ENCODE results near the gene PPP6R1. TPM values are rescaled to one million over a fixed set of nuclear protein-coding genes. Genes with fewer than 3 reads are reported as not detected.

The PPP6R1 gene
- total RNA-seq, 1 experiment from 2014 or later = 172 TPM

GRCh38 chr19:55265173-55265572 is 6.4 kb upstream of the PPP6R1 start:
- no peaks in the 10 kb centered on the region for H3K27me3 ChIP-seq (ENCODE audit: control insufficient read depth, insufficient read depth, low read length)
- no peaks in the 10 kb centered on the region for H3K9me3 ChIP-seq (ENCODE audit: control insufficient read depth, insufficient read depth, low read depth, low read length)
- no peak overlapping the region for H3K27ac ChIP-seq (ENCODE audit: low read length)
- intact Hi-C loops (cut with micrococcal nuclease; ENCODE audit: unreplicated experiment) = no loop called here
- no peaks in the 10 kb centered on the region for H3K36me3 ChIP-seq (ENCODE audit: control insufficient read depth, insufficient read depth, low read length)
- ChIA-PET POLR2A (no interaction called here), CTCF (no interaction called here)
- no TSS peak for BruUV-seq (replicated peaks)
- ATAC-seq = no peak
- in situ Hi-C loops (cut with HindIII; ENCODE audit: low pct_unique_long_range_greater_than_20kb, low sequenced_read_pairs) = no loop called here
- DNase-seq (ENCODE audit: low read depth, low spot score) = no peak
- TF ChIP-seq CTCF (IDR thresholded peaks at IDR 0.05) (no peak), SIN3A (IDR thresholded peaks at IDR 0.05; ENCODE audit: borderline replicate concordance, insufficient read depth, low read depth, low read length) (no peak), POLR2AphosphoS5 (IDR thresholded peaks at IDR 0.05; ENCODE audit: low read depth, low read length) (no peak), TCF7L2 (IDR thresholded peaks at IDR 0.05; ENCODE audit: low read depth, low read length) (no peak), REST (IDR thresholded peaks at IDR 0.05; ENCODE audit: insufficient read depth in 1 of 2, low read depth in 2 of 2, low read length in 1 of 2) (no peak)
- H3K4me3 ChIP-seq (ENCODE audit: low read depth in 2 of 2, low read length in 2 of 2) = no peak overlapping the region
- peaks cover 5% of the 10 kb centered on the region for H3K4me1 ChIP-seq (ENCODE audit: control insufficient read depth, insufficient read depth, low read length)

GRCh38 chr19:55264531-55264930 is 5.7 kb upstream of the PPP6R1 start:
- no peak for ATAC-seq
- DNase-seq (ENCODE audit: low read depth, low spot score) = no peak
- H3K27me3 ChIP-seq (ENCODE audit: control insufficient read depth, insufficient read depth, low read length) = no peaks in the 10 kb centered on the region
- no peaks in the 10 kb centered on the region for H3K9me3 ChIP-seq (ENCODE audit: control insufficient read depth, insufficient read depth, low read depth, low read length)
- BruUV-seq (replicated peaks) = no TSS peak
- POLR2A ChIA-PET = no interaction called here
- in situ Hi-C loops (cut with HindIII; ENCODE audit: low pct_unique_long_range_greater_than_20kb, low sequenced_read_pairs) = no loop called here
- intact Hi-C loops (cut with micrococcal nuclease; ENCODE audit: unreplicated experiment) = no loop called here
- H3K36me3 ChIP-seq (ENCODE audit: control insufficient read depth, insufficient read depth, low read length) = no peaks in the 10 kb centered on the region
- CTCF ChIA-PET = interaction anchor here (0.7 kb wide), 1 partner anchor 122 kb away, joined by 8 read pairs; no protein-coding TSS in a partner anchor
- H3K27ac ChIP-seq (ENCODE audit: low read length) = no peak overlapping the region
- TF ChIP-seq REST (IDR thresholded peaks at IDR 0.05; ENCODE audit: insufficient read depth in 1 of 2, low read depth in 2 of 2, low read length in 1 of 2) (no peak), POLR2AphosphoS5 (IDR thresholded peaks at IDR 0.05; ENCODE audit: low read depth, low read length) (no peak), SIN3A (IDR thresholded peaks at IDR 0.05; ENCODE audit: borderline replicate concordance, insufficient read depth, low read depth, low read length) (no peak), CTCF (IDR thresholded peaks at IDR 0.05) (no peak)
- H3K4me1 ChIP-seq (ENCODE audit: control insufficient read depth, insufficient read depth, low read length) = peaks cover 12% of the 10 kb centered on the region
- no peak overlapping the region for H3K4me3 ChIP-seq (ENCODE audit: low read depth in 2 of 2, low read length in 2 of 2)

Measured in Panc1 (cell line).